GM13976 (cell line): ENCODE measurements around the gene TRAPPC2L.

Experiments used
- DNase-seq: peaks from one replicate; pipeline ENCODE4 v3.0.0; 2012; ENCODE audit warnings: low spot score
- CTCF ChIP-seq: IDR thresholded peaks from 2 replicates; pipeline ENCODE4 v1.5.1; 2012; ENCODE audit warnings: borderline replicate concordance, mild to moderate bottlenecking; ENCODE audit not compliant: insufficient read depth; ENCODE audit errors: extremely low read depth, missing control alignments, control extremely low read depth
- in situ Hi-C: fragments of 300-500 bp; cut with MboI; formaldehyde crosslinking; loops from one replicate; pipeline ENCODE4 v1.12.0; 2022; ENCODE audit warnings: low sequenced_read_pairs, mixed read lengths, inconsistent platforms; ENCODE audit not compliant: unreplicated experiment

The TRAPPC2L gene

GRCh38 chr16:88883946-88884345, 27.0 kb downstream of the TRAPPC2L start:
- in situ Hi-C loops, result no loop called here
- no peak for DNase-seq
- TF ChIP-seq CTCF, result no peak

- DNase-seq, result no peak
- TF ChIP-seq CTCF, result no peak
- in situ Hi-C loops, result no loop called here
These were observed 27.8 kb downstream of the TRAPPC2L start for GRCh38 chr16:88884569-88885271.

- TF ChIP-seq CTCF, result no peak
- no peak for DNase-seq
- in situ Hi-C loops, result no loop called here
These were observed 28.9 kb downstream of the TRAPPC2L start for GRCh38 chr16:88885693-88886280.

GRCh38 chr16:88886420-88886844, 29.5 kb downstream of the TRAPPC2L start:
- no peak for TF ChIP-seq CTCF
- in situ Hi-C loops, result no loop called here
- DNase-seq, result no peak

GRCh38 chr16:88886845-88887521, 30.1 kb downstream of the TRAPPC2L start:
- TF ChIP-seq CTCF, result no peak
- in situ Hi-C loops, result no loop called here
- DNase-seq, result no peak

- in situ Hi-C loops, result no loop called here
- no peak for TF ChIP-seq CTCF
- DNase-seq, result no peak
These were observed 31.1 kb downstream of the TRAPPC2L start for GRCh38 chr16:88888057-88888456.
